T-helper 1 cell (primary cell): ENCODE data around the gene HNRNPU.

Source experiments
- DNase-seq, 5 donors: peaks; one replicate each; pipeline ENCODE4 v3.0.0-alpha.2; 2012 to 2020

HNRNPU gene

GRCh38 chr1:244862699-244863490 lies 1.4 kb downstream of the HNRNPU start:
- peak; percentile 96 to 98 (median 96) for DNase-seq

DNA sequence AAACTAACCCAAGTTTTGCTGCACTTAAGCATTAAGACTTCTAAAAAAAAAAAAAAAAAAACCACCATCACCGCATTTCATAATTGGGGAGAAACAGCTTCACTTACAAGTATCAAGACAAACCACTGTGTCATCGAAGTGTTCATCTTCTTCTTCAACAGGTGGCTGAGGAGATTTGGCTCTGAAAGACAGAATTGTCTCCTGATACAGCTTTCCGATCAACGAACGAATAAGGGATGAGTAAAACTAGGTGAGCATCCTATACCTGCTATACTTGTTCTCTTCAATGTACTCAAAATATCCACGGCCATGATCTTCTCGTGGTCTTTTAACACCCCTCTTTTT lies 2.0 kb downstream of the HNRNPU start:
- peak in 2 of 5 donors; percentile 17 to 23 for DNase-seq

DNA sequence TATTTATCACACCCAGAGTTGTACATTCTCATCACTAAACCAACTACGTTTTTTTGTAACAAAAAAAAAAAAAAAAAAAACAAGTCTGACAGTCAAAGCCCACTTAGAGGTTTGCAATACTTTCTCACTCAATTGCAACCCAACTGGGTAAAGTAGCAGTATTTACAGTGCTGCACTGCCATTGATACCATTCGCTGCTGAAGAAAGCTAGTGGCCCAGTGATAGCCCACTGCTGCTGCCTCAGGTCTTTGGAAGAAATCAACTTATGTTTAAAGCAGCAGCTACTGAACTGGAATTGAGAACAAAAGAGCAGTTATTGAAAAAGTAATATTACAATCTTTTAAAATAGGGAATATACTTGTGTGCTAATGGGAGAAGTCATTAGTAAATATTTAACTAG lies 2.7 kb downstream of the HNRNPU start:
- no peak for DNase-seq

DNA sequence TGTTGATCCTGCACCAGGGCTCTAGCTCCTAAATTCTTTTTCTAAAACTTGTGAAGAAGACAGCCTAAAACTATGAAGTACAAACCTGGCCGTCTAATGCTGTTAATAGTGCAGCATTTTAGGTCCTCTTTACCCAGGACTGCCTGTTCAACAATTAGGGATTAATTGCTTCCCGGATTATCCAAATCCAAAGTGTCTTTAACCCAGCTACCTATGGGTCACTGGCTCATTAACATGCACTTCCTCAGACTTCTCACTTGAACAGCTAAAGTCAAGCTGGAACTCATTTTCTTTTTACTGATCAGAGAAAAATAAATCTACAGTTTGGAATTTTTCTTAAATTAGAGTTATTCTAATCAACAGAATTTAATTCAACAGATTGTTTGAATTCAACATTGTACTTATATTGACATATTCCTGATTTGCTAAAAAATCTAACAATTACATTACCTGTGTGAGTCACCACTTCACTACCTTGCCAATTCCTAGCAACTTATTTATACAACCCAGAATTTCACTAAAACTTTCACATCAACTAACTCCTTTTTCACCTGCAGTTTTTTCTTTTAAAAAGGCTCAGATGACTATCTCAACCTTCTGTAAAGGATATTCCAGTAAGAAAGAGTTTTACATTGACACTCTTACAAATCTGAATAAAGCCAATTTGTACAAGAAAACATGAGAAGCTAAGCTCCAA lies 3.3 kb downstream of the HNRNPU start:
- DNase-seq = no peak

- no peak for DNase-seq
These were observed 4.3 kb downstream of the HNRNPU start for GRCh38 chr1:244860078-244860477.

DNA sequence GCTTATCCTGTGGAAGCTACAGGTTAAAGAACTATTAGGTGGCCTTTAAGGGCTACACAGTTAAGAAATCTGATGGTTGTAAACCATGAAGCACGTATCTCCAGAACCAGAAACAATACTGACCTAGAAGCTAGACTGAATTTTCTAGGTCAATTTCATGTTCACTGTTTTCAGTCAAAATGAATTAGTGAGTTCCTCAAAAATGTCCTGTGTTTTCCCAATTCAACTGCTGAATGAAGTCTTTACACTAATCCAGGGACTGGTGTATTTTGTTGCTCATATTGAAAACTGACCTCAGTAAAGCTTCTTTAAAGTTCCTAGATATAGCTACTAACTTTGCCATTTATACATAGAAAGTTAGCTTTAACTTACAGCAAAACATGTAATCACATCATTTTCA lies 6.0 kb downstream of the HNRNPU start:
- DNase-seq = no peak

GRCh38 chr1:244857761-244858160 lies 6.6 kb downstream of the HNRNPU start:
- DNase-seq = no peak

DNA sequence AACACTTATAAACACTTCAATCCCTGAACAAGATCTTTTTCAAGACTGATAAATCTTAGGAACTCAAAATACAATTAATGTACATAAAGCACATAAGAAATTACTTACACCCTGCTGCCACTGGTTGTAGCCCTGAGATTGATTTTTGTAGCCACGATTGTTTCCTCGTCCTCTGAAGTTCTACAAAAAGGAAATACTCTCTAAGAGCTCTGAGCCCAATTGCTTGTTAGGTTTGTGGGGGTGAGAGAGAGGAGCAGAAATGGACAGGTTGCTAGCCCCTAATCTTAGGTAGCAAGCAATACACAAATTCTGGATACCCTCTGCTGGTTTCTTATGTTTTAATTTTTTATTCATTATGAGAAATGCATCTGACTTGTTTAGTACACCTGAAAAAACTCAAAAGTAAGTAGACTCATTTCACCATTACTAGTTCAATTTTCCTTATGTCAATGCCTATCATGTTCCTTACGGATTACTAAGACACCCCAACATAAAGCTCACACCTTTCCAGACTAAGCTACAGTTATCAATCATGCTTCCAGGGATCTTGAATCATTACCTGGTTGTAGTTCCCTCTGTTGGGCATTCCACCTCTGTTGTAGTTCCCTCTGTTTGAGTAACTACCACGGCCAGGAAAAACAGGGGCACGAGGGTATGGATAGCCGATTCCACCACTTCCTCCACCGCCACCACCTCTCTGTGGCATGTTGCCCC lies 9.3 kb downstream of the HNRNPU start:
- DNase-seq = no peak

- DNase-seq = no peak
These were observed 10.2 kb downstream of the HNRNPU start for GRCh38 chr1:244854166-244854565.

DNA sequence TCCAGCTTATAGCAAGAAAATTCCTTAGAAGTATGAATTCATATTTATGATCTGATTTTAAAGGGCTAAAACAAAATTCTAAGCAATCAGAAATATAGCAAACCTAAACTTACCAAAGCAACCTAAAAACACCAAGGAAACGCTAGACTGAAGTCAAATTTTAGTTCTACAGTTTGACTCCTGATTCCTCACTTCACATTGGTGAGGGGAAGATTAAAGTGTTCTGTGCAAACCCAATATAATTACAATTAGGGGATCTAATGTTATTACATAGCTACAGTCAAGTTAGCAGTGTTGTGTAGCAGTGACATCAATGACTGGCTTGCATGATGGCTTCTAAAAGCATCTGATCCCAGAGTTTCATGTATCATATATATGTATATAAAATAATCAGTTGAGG lies 11.6 kb downstream of the HNRNPU start:
- DNase-seq = no peak

- no peak for DNase-seq
These were observed 12.7 kb downstream of the HNRNPU start for GRCh38 chr1:244851546-244852231.

DNA sequence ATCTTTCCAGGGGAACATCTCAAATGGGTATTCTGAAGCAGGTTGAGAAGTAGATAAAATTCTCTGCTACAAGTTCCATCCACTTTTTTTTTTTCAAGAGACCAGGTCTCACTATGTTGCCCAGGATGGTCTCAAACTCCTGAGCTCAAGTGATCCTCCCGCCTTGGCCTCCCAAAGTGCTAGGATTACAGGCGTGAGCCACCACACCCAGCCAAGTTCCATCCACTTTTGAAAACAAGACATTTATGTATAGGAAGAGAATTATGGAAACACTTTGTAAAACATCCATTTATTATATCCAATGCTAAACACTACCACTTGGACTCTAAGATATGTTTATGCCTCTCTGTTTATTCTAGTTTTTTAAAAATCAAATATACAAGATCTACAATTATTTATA lies 13.4 kb downstream of the HNRNPU start:
- DNase-seq = no peak

- DNase-seq = no peak
These were observed 14.1 kb downstream of the HNRNPU start for GRCh38 chr1:244850099-244850852.

DNA sequence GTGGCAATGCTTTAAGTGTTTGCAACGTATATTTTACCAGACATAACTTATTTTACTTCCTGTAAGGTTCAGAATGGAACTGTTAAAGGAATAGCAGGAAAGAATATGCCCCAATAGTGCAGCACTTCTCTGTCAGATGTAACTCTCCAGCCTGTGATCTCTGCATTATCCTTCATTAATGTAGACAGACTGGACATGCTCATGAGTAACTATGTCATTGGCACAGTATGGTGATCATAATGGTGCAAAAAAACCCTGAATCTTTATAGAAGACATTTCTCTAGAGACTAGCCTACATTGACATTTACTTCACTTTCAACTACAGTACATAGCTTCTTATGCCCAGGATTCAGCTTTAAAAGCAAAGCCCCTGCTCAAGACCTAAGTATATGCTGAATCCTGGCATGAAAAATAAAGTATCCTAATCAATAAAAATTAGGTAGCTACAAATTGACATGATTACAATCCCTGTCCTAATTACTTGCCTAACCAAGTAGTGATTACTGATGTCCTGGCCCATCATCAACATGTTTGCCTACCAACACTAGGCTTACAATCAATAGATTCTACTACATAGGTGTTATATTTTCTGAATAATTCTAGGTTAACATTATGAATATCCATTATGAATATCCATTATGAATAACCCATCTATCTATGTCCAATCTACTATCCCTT lies 15.0 kb downstream of the HNRNPU start:
- no peak for DNase-seq

DNA sequence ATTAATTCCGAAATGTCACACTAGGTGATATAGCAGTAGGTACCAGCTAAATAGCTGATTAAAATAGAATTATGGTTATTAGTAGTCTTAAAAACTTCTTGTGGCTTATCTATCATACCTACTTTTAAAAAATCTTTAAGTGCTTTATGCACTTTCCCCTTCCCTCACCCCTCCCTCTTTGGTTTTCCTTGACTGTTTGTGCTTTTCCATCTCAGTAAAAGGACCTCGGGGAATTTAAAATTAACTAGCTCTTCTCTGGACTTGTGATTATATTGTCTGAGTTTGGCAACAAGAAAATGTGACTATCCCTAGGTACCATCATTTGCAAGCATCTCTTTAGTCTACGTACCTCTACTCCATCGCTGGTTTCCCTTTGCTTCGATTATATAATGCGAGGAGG lies 17.7 kb downstream of the HNRNPU start:
- no peak for DNase-seq

DNA sequence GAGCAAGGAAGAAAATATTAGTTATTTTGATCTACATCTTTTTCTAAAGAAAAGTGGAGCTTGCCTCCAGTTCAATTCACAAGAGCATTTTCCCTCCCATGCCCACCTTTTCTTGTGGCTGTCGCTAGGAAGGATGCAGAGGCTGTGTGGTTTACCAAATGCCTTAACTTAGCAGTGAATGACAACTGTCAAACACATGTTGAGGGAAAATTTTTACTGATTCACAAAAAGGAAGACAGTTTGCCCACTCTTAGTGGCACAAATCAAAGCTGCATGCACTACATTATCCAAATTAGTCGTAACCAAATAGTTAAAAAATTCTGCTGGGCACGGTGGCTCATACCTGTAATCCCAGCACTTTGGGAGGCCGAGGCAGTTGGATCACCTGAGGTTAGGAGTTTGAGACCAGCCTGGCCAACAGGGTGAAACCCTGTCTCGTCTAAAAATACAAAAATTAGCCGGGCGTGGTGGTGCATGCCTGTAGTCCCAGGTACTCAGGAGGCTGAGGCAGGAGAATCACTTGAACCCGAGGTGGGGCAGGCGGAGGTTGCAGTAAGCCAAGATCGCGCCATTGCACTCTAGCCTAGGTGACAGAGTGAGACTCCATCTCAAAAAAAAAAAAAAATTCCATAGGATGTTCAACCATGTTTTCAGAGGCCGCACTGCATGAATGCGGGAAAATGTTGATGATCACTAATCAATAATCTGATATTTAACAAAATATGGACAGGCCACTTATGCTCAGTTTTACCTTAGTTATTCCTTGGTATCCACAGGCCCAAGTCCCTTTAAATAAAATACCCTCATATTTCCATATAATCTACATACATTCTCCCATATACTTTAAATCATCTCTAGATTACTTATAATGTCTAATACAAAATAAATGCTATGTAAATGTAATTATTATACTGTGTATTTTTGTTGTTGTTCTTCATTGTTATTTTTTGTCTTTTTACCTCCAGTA lies 19.9 kb downstream of the HNRNPU start:
- DNase-seq = no peak

GRCh38 chr1:244843148-244843978 lies 21.0 kb downstream of the HNRNPU start:
- DNase-seq = no peak

DNA sequence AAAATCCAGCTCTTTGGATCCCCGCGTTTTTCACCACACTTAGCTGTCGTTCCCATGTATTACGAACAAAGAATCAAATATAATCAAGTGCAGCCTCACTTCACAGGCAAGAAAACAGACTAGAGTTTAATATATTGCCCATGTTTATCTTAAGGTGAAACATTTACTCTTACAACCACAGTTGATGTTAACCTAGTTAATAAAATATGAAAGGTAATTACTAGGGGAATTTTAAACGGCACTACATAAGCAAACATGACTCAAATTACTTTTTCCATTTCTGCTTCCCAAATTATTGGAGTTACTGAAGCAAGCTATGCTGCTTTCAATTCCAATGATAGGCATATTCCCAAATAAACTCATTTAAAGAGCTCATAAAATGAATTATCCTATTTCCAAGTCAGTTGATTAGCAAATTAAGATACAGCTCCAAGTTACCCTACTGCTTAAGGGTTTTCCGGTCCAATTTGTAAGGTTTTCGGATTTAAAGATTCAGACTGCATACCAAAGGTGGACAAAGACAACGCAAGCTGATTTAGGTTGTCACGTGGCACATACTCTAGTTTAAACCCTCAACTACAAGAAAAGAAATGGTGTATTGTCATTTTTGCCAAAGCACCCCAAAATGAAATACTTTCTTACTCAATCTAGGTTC lies 22.9 kb downstream of the HNRNPU start:
- no peak for DNase-seq

- no peak for DNase-seq
These were observed 24.0 kb downstream of the HNRNPU start for GRCh38 chr1:244840219-244840794.
